Measurements from ENCODE around the gene CPNE6. TPM values are rescaled to one million over a fixed set of nuclear protein-coding genes. Genes with fewer than 3 reads are reported as not detected.

The CPNE6 gene
- total RNA-seq, 2 experiments from 2014 or later = not detected

DNA sequence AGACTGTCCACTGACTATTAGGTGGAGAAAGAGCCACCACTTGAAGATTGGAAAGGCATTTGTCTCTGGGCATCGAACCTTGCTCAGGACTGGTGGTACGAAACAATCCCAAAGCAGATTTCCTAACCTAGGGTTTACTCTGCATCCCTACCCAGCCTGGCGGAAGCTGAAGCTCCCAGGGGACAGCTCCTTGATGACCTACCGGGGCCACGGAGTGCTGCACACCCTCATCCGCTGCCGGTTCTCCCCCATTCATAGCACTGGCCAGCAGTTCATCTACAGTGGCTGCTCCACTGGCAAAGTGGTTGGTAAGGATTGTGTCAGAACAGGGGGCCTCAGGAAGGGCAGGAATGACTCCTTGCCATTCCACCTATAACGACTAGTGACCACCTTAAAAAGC is 49.8 kb downstream of the CPNE6 start:
- H3K9me3 ChIP-seq (ENCODE audit: low read length) = no peaks in the 10 kb centered on the region
- H3K4me1 ChIP-seq (ENCODE audit: insufficient read depth, low read length, poor library complexity, severe bottlenecking) = peaks cover 2% of the 10 kb centered on the region
- H3K4me3 ChIP-seq (ENCODE audit: low read depth, low read length, poor library complexity, severe bottlenecking) = no peak overlapping the region
- ChIA-PET CTCF (ENCODE audit: unreplicated experiment) (no interaction called here), POLR2A (interaction anchor here (0.7 kb wide), 1 partner anchor 14 kb away, joined by 3 read pairs; no protein-coding TSS in a partner anchor)
- H3K4me2 ChIP-seq (ENCODE audit: low read length) = no peak overlapping the region
- H3K36me3 ChIP-seq (ENCODE audit: insufficient read depth, low read length) = peaks cover 65% of the 10 kb centered on the region
- H2AFZ ChIP-seq (ENCODE audit: low read length) = no peak overlapping the region
- no peak overlapping the region for H3K27ac ChIP-seq (ENCODE audit: low read depth, low read length, poor library complexity, severe bottlenecking)
- no peaks in the 10 kb centered on the region for H4K20me1 ChIP-seq (ENCODE audit: insufficient read depth, low read length)
- no peak for DNase-seq (ENCODE audit: low spot score)
- BruUV-seq (replicated peaks) = no TSS peak
- TF ChIP-seq, protein P1, sequence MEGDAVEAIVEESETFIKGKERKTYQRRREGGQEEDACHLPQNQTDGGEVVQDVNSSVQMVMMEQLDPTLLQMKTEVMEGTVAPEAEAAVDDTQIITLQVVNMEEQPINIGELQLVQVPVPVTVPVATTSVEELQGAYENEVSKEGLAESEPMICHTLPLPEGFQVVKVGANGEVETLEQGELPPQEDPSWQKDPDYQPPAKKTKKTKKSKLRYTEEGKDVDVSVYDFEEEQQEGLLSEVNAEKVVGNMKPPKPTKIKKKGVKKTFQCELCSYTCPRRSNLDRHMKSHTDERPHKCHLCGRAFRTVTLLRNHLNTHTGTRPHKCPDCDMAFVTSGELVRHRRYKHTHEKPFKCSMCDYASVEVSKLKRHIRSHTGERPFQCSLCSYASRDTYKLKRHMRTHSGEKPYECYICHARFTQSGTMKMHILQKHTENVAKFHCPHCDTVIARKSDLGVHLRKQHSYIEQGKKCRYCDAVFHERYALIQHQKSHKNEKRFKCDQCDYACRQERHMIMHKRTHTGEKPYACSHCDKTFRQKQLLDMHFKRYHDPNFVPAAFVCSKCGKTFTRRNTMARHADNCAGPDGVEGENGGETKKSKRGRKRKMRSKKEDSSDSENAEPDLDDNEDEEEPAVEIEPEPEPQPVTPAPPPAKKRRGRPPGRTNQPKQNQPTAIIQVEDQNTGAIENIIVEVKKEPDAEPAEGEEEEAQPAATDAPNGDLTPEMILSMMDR (conservative IDR thresholded peaks at IDR 0.05; ENCODE audit: low read length) = no peak
- no peak for TF ChIP-seq EZH2phosphoT487 (IDR thresholded peaks at IDR 0.05; ENCODE audit: borderline replicate concordance, low read depth, low read length)
- no peaks in the 10 kb centered on the region for H3K9me2 ChIP-seq (ENCODE audit: insufficient read depth, low read length)
- intact Hi-C loops (cut with micrococcal nuclease; ENCODE audit: unreplicated experiment) = no loop called here
- no peaks in the 10 kb centered on the region for H3K79me2 ChIP-seq (ENCODE audit: insufficient read depth, low read depth, low read length)

- BruUV-seq (replicated peaks) = no TSS peak
- Histone ChIP-seq H3K9me2 (ENCODE audit: insufficient read depth, low read length) (no peaks in the 10 kb centered on the region), H3K79me2 (ENCODE audit: insufficient read depth, low read depth, low read length) (no peaks in the 10 kb centered on the region), H3K4me3 (ENCODE audit: low read depth, low read length, poor library complexity, severe bottlenecking) (no peak overlapping the region), H3K9me3 (ENCODE audit: low read length) (no peaks in the 10 kb centered on the region), H4K20me1 (ENCODE audit: insufficient read depth, low read length) (no peaks in the 10 kb centered on the region), H2AFZ (ENCODE audit: low read length) (no peak overlapping the region), H3K4me2 (ENCODE audit: low read length) (no peak overlapping the region), H3K4me1 (ENCODE audit: insufficient read depth, low read length, poor library complexity, severe bottlenecking) (peaks cover 3% of the 10 kb centered on the region), H3K27ac (ENCODE audit: low read depth, low read length, poor library complexity, severe bottlenecking) (no peak overlapping the region), H3K36me3 (ENCODE audit: insufficient read depth, low read length) (peaks cover 55% of the 10 kb centered on the region)
- ChIA-PET POLR2A (interaction anchor here (0.8 kb wide), 1 partner anchor 14 kb away, joined by 3 read pairs; the partner anchor contains the start of gene PSME1), CTCF (ENCODE audit: unreplicated experiment) (no interaction called here)
- intact Hi-C loops (cut with micrococcal nuclease; ENCODE audit: unreplicated experiment) = no loop called here
- TF ChIP-seq, protein P1 (conservative IDR thresholded peaks at IDR 0.05; ENCODE audit: low read length) = no peak
- DNase-seq (ENCODE audit: low spot score) = no peak
Observed at GRCh38 chr14:24122416-24122815, 51.1 kb downstream of the CPNE6 start.

GRCh38 chr14:24122898-24123297 is 51.5 kb downstream of the CPNE6 start:
- H3K4me2 ChIP-seq (ENCODE audit: low read length) = no peak overlapping the region
- H3K36me3 ChIP-seq (ENCODE audit: insufficient read depth, low read length) = peaks cover 50% of the 10 kb centered on the region
- CTCF ChIA-PET (ENCODE audit: unreplicated experiment) = no interaction called here
- H2AFZ ChIP-seq (ENCODE audit: low read length) = no peak overlapping the region
- peaks cover 8% of the 10 kb centered on the region for H3K4me1 ChIP-seq (ENCODE audit: insufficient read depth, low read length, poor library complexity, severe bottlenecking)
- intact Hi-C loops (cut with micrococcal nuclease; ENCODE audit: unreplicated experiment) = no loop called here
- H3K27ac ChIP-seq (ENCODE audit: low read depth, low read length, poor library complexity, severe bottlenecking) = no peak overlapping the region
- H4K20me1 ChIP-seq (ENCODE audit: insufficient read depth, low read length) = no peaks in the 10 kb centered on the region
- DNase-seq (ENCODE audit: low spot score) = no peak
- H3K9me2 ChIP-seq (ENCODE audit: insufficient read depth, low read length) = no peaks in the 10 kb centered on the region
- TF ChIP-seq, protein P1 (conservative IDR thresholded peaks at IDR 0.05; ENCODE audit: low read length) = no peak
- no peak for TF ChIP-seq EZH2phosphoT487 (IDR thresholded peaks at IDR 0.05; ENCODE audit: borderline replicate concordance, low read depth, low read length)
- no TSS peak for BruUV-seq (replicated peaks)
- no peaks in the 10 kb centered on the region for H3K9me3 ChIP-seq (ENCODE audit: low read length)
- H3K79me2 ChIP-seq (ENCODE audit: insufficient read depth, low read depth, low read length) = no peaks in the 10 kb centered on the region
- H3K4me3 ChIP-seq (ENCODE audit: low read depth, low read length, poor library complexity, severe bottlenecking) = no peak overlapping the region
- POLR2A ChIA-PET = interaction anchor here (0.7 to 0.8 kb wide), 2 partner anchors 13 to 14 kb away, joined by 3 read pairs; partner anchors contain the start of gene PSME1

All from OCI-LY7 (cell line).